GM15510 (cell line): ENCODE results near the gene AP4E1.

ENCODE experiments used
- POLR2A ChIP-seq: IDR thresholded peaks from 3 replicates; pipeline ENCODE4 v1.6.1; 2011; ENCODE audit warnings: borderline replicate concordance; ENCODE audit not compliant: insufficient read length; ENCODE audit errors: extremely low read depth

AP4E1 gene

DNA sequence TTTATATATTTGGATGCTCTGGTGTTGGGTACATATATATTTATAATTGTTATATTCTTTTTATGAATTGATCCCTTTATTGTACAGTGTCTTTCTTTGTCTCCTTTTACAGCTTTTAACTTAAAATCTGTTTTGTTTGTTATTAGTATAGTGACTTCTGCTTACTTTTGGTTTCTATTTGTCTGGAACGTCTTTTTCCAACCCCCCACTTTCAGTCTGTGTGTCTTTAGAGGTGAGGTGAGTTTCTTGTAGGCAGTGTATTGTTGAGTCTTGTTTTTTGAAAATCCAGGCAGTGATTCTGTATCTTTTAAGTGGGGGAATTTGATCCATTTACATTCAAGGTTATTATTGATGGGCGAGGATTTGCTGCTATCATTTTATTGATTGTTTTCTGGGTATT is 62.0 kb downstream of the AP4E1 start:
- no peak for TF ChIP-seq POLR2A

DNA sequence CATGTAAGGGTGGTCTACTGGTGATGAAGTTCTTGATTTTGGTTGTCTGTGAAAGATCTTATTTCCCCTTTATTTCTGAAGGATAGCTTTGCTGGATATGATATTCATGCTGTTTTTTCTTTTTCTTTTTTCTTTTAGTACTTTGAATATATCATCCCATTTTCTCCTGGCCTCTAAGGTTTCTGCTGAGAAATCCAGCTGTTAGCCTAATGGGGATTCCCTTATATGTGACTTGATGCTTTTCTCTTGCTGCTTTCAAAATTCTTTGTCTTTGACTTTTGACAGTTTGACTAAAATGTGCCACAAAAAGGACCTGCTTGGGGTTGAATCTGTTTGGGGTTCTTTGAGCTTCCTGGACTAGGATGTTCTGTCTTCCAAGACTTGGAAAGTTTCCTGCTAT is 62.6 kb downstream of the AP4E1 start:
- no peak for TF ChIP-seq POLR2A

DNA sequence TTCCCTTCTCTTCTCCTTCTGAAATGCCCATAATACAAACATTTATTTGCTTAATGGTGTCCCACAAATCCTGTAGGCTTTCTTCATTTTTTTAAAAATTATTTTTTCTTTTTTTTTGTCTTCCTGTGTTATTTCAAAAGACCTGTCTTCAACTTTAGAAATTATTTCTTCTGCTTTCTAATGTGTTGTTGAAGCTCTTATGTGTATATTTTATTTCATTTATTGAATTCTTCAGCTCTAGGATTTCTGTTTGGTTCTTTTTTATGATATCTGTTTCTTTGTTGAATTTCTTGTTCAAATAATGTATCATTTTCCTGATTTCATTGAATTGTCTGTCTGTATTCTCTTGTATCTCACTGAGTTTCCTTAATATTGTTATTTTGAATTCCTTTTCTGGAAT is 63.1 kb downstream of the AP4E1 start:
- TF ChIP-seq POLR2A: no peak

DNA sequence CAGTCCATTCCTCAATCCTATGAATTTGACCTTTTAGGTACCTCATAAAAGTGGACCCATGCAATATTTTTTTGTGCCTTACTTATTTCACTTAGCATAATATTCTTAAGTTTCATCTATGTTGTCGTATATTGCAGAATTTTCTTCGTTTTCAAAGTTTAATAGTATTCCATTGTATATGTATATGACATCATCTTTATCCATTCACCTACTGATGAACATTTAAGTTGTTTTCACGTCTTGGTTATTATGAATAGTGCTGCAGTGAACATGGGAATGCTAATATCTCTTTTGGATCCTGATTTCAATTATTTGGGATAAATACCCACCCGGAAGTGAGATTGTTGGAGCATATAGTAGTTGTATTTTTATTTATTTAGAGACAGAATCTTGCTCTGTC is 65.1 kb downstream of the AP4E1 start:
- TF ChIP-seq POLR2A: no peak

DNA sequence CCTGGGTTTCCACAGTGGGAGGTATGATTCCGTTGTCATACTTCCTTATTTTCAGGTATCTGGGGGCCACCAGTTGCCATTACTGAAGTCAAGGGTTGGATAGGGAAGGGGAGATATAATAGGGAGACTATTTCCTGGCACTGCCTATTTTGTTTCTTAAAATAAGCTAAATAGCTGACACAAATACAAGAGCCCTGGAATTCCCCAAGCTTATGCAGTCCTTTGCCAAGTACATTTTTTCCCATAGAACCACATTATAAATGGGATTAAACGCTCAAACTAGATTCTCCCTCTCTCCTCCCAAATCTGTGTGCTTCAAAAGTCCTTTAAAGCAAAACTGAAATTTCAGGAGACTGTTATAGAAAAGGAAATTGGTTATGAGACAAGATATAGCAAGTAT is 68.7 kb downstream of the AP4E1 start:
- no peak for TF ChIP-seq POLR2A

DNA sequence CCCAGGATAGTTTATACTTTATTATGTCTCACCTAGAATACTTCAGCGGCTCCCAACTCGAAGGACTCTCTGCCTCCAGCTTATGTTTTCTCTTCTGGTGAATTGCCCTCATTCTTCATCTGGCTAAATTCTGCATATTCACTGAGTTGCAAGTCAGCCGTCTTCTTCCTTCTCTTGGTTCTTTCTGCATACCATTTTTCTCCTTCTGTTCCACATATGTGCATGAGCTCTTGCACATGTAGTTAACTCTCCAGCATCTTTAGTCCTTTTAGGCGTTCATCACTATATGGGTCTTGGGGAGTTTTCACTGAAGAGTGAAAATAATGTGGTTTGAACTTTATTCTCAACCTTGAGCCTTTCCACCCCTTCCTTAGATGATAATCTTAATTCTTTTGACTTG is 70.1 kb downstream of the AP4E1 start:
- TF ChIP-seq POLR2A: no peak

DNA sequence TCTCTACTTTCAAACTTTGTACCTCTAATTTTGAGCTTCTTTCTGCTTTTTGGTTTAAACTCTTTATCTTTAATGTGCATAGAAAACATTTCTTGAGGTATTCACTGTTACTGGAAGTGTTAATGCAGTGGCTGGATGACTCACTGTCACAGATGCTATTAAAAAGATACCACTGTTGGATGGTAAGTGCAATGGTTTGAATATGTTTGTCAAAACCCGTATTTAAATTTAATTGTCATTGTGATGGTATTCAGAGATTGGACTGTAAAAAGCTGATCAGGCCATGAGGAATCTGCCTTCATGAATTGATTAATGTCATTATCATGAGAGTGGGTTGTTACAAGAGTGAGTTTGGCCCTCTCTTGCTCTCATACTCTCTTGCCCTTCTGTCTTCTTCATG is 70.6 kb downstream of the AP4E1 start:
- no peak for TF ChIP-seq POLR2A

DNA sequence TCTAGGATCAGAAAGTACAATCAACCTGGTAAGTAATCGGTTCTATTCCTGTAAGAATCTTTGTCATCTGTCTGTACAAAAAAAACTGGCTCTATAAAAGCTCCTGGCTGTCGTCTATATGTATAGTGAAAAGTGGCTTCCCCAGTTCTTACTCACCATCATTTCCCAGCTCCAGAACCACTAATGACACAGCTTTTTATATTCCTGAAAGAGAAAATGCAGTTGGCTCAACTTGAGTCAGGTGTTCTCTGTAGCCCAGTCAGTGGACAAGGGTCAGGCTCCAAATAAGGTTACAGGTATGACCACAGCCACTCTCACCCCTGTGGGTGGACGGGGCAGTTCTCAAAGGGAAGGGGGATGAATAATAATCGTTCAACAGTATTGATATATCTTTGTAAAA is 85.1 kb downstream of the AP4E1 start:
- no peak for TF ChIP-seq POLR2A

DNA sequence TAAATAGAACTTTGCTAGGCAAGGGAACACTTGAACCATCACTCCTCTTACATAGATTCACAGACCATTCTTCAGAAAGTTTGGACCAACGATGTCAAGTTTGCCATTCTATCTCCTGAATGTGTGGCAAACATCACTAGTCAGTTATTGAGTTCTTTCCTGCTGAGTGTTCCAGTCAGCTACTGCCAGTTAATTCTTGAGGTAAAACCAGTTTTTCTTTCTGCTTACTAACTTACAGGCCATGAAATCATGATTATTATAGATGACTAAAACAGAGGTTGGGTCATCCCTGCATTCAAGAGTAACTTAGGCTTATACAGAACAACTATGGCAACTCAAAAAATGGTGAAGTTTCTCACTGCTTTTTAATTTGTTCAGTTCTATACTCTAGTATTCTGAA is 88.2 kb downstream of the AP4E1 start:
- TF ChIP-seq POLR2A: no peak

DNA sequence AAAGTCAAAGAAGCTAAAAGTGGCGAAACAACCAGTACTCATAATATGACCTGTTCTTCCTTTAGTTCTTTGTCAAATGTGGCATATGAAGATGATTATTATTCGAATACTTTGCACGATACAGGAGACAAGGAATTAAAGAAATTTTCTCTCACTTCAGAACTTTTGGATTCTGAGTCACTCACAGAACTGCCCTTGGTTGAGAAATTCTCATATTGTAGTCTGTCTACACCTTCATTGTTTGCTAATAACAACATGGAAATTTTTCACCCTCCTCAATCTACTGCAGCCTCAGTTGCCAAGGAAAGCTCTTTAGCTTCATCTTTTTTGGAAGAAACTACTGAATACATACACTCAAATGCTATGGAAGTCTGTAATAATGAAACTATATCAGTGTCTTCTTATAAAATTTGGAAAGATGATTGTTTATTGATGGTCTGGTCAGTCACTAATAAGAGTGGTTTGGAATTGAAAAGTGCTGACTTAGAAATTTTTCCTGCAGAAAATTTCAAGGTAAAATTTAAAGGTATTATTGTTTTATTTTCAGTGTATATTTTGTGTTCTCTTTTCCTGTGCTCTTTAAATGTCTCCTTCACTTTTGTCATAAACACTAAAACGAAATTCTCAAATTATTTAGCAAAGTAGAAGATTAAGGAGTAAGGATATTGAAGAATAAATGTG is 89.0 kb downstream of the AP4E1 start:
- TF ChIP-seq POLR2A: no peak

DNA sequence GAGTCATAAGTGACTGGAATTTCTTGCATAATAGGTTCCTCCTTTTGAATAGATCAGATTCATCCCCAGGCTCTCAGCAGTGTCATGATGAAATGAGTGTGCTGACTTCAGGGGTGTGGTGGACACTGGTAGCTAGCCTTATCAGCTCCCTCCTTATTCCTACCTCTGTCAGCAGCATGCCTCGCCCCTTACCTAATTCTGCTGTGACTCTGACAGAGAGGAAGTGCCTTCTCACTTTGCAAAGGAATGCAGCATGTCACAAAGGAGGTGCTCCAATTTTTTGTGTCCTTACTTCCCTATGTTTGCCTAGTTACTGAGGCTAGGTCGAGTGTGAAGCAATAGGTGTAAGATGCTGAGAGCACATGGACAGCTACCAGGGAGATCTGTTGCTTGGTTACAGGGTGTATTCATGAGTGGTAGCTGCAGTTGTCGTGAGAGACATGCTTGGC is 95.6 kb downstream of the AP4E1 start:
- TF ChIP-seq POLR2A: no peak

DNA sequence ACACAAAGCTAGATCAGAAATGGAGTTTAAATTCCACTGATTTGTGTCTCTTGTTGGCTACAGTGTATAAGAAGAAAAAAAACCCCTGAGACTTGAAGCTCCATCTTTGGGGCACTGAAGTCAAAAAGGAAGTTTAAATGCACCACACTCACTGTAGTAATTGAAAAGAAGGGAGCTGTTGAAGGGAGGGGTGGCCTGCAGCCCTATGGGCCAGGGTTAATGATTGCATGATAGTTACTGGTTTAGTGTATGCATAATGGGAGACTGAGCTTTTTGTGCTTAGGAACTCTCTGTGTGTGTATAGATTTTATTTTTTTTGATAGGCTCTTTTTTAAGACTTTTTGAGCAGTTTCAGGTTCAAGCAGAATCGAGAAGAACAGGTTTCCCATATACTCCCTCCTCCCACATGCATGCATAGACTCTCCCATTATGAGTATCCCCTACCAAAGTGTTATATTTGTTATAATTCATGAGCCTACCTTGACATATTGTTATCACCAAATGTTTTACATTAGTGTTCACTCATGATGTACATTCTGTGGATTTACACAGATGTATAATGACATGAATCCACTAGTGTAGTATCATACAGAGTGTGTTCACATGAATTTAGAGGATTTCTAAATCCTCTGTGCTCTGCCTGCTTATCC is 98.0 kb downstream of the AP4E1 start:
- TF ChIP-seq POLR2A: no peak

DNA sequence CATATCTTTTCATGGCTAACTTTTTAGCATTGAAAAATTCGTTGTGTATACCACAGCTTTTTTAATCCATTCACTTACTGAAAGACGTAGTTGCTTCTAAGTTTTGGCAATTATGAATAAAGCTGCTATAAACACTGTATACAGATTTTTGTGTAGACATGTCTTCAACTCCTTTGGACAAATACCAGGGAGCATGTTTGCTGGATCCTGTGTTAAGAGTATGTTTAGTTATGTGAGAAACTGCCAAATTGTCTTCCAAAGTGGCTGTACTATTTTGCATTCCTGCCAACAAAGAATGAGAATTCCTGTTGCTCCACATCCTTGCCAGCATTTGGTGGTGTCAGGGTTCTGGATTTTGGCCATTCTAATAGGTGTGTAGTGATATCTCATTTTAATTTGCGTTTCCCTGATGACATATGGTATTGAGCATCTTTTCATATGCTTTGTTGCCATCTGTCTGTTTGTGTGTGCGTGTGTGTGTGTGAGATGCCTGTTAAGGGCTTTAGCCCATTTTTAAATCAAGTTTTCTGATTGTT is 98.7 kb downstream of the AP4E1 start:
- TF ChIP-seq POLR2A: no peak

DNA sequence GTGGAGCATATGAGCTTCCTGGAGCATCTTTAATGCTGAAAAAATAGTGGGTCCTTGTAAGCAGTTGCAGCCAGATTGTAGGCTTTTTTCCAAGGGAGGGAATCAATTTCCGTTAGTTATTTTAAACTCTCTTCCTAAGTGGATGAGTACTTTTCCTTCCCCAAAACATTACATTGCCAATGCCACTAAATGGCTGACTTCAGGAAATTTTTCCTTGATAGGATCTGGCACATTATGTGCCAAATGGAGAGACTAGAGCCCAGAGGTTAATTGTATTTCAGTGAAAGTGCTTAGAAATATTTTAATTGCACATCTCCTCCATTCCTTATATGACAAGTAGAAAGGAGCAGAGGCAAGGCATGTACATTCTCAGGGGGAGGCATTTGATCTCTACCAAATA is 102.7 kb downstream of the AP4E1 start:
- no peak for TF ChIP-seq POLR2A

DNA sequence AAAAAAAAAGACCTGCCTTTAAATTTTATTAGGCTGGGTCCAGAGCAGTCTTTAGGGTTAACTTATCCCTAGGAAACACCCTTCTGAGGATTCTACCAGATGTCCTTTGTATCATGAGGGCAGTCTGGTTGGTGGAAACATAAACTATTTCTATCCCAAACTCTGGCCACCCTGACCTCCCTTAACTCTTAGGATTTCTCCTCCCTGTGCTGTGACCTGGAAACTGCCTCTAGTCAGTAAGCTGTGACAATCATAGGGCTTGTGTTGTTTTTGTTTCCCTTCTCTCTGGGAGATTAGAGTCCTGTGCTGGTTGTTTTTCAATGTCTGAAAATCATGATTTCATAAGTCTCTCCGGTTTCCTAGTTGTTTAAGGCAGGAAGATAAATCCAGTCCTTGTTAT is 108.1 kb downstream of the AP4E1 start:
- no peak for TF ChIP-seq POLR2A

DNA sequence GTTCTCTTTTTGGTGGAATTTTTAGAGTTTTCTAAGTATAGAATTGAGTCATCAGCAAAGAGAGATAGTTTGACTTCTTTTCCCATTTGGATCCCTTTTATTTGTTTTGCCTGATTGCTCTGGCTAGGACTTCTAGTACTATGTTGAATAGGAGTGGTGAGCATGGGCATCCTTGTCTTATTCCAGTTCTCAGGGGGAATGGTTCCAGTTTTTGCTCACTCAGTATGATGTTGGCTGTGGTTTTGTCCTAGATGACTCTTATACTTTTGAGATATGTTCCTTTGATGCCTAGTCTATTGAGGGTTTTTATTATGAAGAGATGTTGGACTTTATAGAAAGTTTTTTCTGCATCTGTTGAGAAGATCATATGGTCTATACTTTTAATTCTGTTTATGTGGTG is 113.7 kb downstream of the AP4E1 start:
- no peak for TF ChIP-seq POLR2A
